Gastrocnemius medialis (tissue), 4 donors: ENCODE results near the gene CACNA1C. TPM values are rescaled to one million over a fixed set of nuclear protein-coding genes. Genes with fewer than 3 reads are reported as not detected.
"Not testable (repeated sequence)": the region's sequence is repeated elsewhere in the genome, so short reads cannot be mapped to it uniquely, and the experiment has no call there.

Experiments
- ATAC-seq, 2 donors: fragments of 150-250 bp; one replicate each; pipeline ENCODE4 v1.9.1; 2016
- DNase-seq, 2 donors: peaks; one replicate each; pipeline ENCODE4 v3.0.0-alpha.2; 2019
- H3K27ac ChIP-seq, 4 donors: fragments of 200-600 bp; sonication (generic); 1 replicate in 1 of 4; 2 replicates in 3 of 4; pipeline ENCODE4 v1.5.1; 2016 to 2018; ENCODE audit warnings: mild to moderate bottlenecking in 2 of 4, moderate library complexity in 1 of 4
- H3K27me3 ChIP-seq, 3 donors: fragments of 200-600 bp; sonication (generic) in 2 of 3; 1 replicate in 1 of 3; 2 replicates in 2 of 3; pipeline versions ENCODE4 v1.5.1 to v1.6.0; 2016 to 2019; ENCODE audit warnings: mild to moderate bottlenecking in 1 of 3, moderate library complexity in 1 of 3
- H3K36me3 ChIP-seq, 2 donors: fragments of 200-600 bp; sonication (generic) in 1 of 2; one replicate each; pipeline ENCODE4 v1.5.1; 2017 to 2018
- H3K4me1 ChIP-seq, 2 donors: fragments of 200-600 bp; sonication (generic) in 1 of 2; one replicate each; pipeline ENCODE4 v1.5.1; 2016 to 2017; ENCODE audit warnings: mild to moderate bottlenecking in 2 of 2
- H3K4me3 ChIP-seq, 4 donors: fragments of 200-600 bp; sonication (generic) in 3 of 4; 1 replicate in 1 of 4; 2 replicates in 3 of 4; pipeline ENCODE4 v1.5.1; 2016 to 2019; ENCODE audit warnings: mild to moderate bottlenecking in 2 of 4
- H3K9me3 ChIP-seq, 3 donors: fragments of 200-600 bp; sonication (generic) in 2 of 3; 1 replicate in 1 of 3; 2 replicates in 2 of 3; pipeline ENCODE4 v1.5.1; 2016 to 2019
- CTCF ChIP-seq, 5 experiments: fragments of 450-650 bp in 3 of 5; fragments of 200-600 bp in 2 of 5; sonication (generic) in 2 of 5; IDR thresholded peaks in 4 of 5; conservative IDR thresholded peaks in 1 of 5; 1 replicate in 4 of 5; 2 replicates in 1 of 5; pipeline ENCODE4 v1.5.1; 2016 to 2019; ENCODE audit warnings: antibody characterized with exemption in 5 of 5, mild to moderate bottlenecking in 3 of 5, moderate library complexity in 3 of 5
- POLR2A ChIP-seq, 2 donors: fragments of 450-650 bp; IDR thresholded peaks; one replicate each; pipeline ENCODE4 v1.6.1; 2017; ENCODE audit warnings: antibody characterized with exemption in 2 of 2, mild to moderate bottlenecking in 2 of 2, moderate library complexity in 2 of 2
- in situ Hi-C, 4 donors: fragments of 200-750 bp; cut with MboI; loops; one replicate each; pipeline versions ENCODE4 v1.15.0 to v1.8.0; 2017; ENCODE audit warnings: low sequenced_read_pairs in 4 of 4
- intact Hi-C: fragments of 100-400 bp; cut with DNase I; formaldehyde crosslinking; loops from one replicate; pipeline ENCODE4 v1.15.1; 2023; ENCODE audit warnings: low total_unique reads
- total RNA-seq, 4 donors: library from RNA; depleted of rRNA; stranded (reverse); fragments of >200 nt; gene quantifications; one replicate each; pipeline versions ENCODE4 v1.1.0 to v1.2.3, GENCODE V29; 2016

The CACNA1C gene
- total RNA-seq, 4 donors from 2014 or later: 0.80 to 1.8 (median 0.91) TPM

- Histone ChIP-seq H3K4me3 (no peak overlapping the region), H3K9me3 (no peaks in the 10 kb centered on the region), H3K4me1 (peaks cover 10% of the 10 kb centered on the region in 2 donors), H3K27me3 (peaks cover 0 to 14% (median 12%) of the 10 kb centered on the region in 3 donors), H3K36me3 (no peaks in the 10 kb centered on the region), H3K27ac (no peak overlapping the region)
- ATAC-seq: no peak
- in situ Hi-C loops: no loop called here
- intact Hi-C loops: no loop called here
- no peak for TF ChIP-seq CTCF (IDR thresholded peaks at IDR 0.05 in 4 of 5, conservative IDR thresholded peaks at IDR 0.05 in 1 of 5)
- no peak for TF ChIP-seq POLR2A (IDR thresholded peaks at IDR 0.05)
- no peak for DNase-seq
Observed at GRCh38 chr12:2489275-2489674, 436.5 kb downstream of the CACNA1C start.

- intact Hi-C loops: no loop called here
- TF ChIP-seq CTCF (IDR thresholded peaks at IDR 0.05 in 4 of 5, conservative IDR thresholded peaks at IDR 0.05 in 1 of 5): no peak
- TF ChIP-seq POLR2A (IDR thresholded peaks at IDR 0.05): no peak
- in situ Hi-C loops: no loop called here
Observed at GRCh38 chr12:2490831-2491230, 438.0 kb downstream of the CACNA1C start.

GRCh38 chr12:2491349-2491748 is 438.6 kb downstream of the CACNA1C start:
- not testable (repeated sequence) for DNase-seq, H3K36me3 ChIP-seq

More at GRCh38 chr12:2490831-2491230, 438.0 kb downstream of the CACNA1C start:
- Histone ChIP-seq H3K36me3 (no peaks in the 10 kb centered on the region), H3K9me3 (no peaks in the 10 kb centered on the region), H3K4me3 (no peak overlapping the region), H3K27ac (no peak overlapping the region), H3K27me3 (peaks cover 0 to 12% (median 9%) of the 10 kb centered on the region in 3 donors), H3K4me1 (peaks cover 20 to 22% of the 10 kb centered on the region in 2 donors)
- no peak for ATAC-seq
- no peak for DNase-seq

GRCh38 chr12:2492236-2492635 is 439.4 kb downstream of the CACNA1C start:
- ATAC-seq (no peak), DNase-seq (no peak)
- H3K27ac ChIP-seq: no peak overlapping the region
- H3K4me1 ChIP-seq: peaks cover 20 to 22% of the 10 kb centered on the region in 2 donors
- in situ Hi-C loops: no loop called here
- H3K9me3 ChIP-seq: no peaks in the 10 kb centered on the region
- TF ChIP-seq CTCF (IDR thresholded peaks at IDR 0.05 in 4 of 5, conservative IDR thresholded peaks at IDR 0.05 in 1 of 5) (no peak), POLR2A (IDR thresholded peaks at IDR 0.05) (no peak)
- H3K27me3 ChIP-seq: peaks cover 0 to 12% (median 9%) of the 10 kb centered on the region in 3 donors
- H3K36me3 ChIP-seq: no peaks in the 10 kb centered on the region
- no peak overlapping the region for H3K4me3 ChIP-seq
- intact Hi-C loops: no loop called here

More at GRCh38 chr12:2491349-2491748, 438.6 kb downstream of the CACNA1C start:
- in situ Hi-C loops, H3K27ac ChIP-seq, H3K9me3 ChIP-seq, ATAC-seq, H3K4me3 ChIP-seq, intact Hi-C loops: not testable (repeated sequence)
- Histone ChIP-seq H3K4me1 (peaks cover 20 to 22% of the 10 kb centered on the region in 2 donors), H3K27me3 (peaks cover 0 to 12% (median 9%) of the 10 kb centered on the region in 3 donors)

GRCh38 chr12:2493086-2493485 is 440.3 kb downstream of the CACNA1C start:
- in situ Hi-C loops (no loop called here), intact Hi-C loops (no loop called here)
- no peak for ATAC-seq
- Histone ChIP-seq H3K27me3 (peaks cover 0 to 12% (median 9%) of the 10 kb centered on the region in 3 donors), H3K36me3 (no peaks in the 10 kb centered on the region), H3K4me3 (no peak overlapping the region), H3K27ac (no peak overlapping the region), H3K9me3 (no peaks in the 10 kb centered on the region), H3K4me1 (peaks cover 20 to 22% of the 10 kb centered on the region in 2 donors)
- TF ChIP-seq CTCF (IDR thresholded peaks at IDR 0.05 in 4 of 5, conservative IDR thresholded peaks at IDR 0.05 in 1 of 5) (no peak), POLR2A (IDR thresholded peaks at IDR 0.05) (no peak)
- DNase-seq: no peak
